Gastrocnemius medialis (tissue), 4 donors: Measurements from ENCODE around the gene OR13H1. TPM values are rescaled to one million over a fixed set of nuclear protein-coding genes. Genes with fewer than 3 reads are reported as not detected.
"Not testable (repeated sequence)": the region's sequence is repeated elsewhere in the genome, so short reads cannot be mapped to it uniquely, and the experiment has no call there.

Source experiments
- ATAC-seq, 2 donors: fragments of 150-250 bp; one replicate each; pipeline ENCODE4 v1.9.1; 2016
- DNase-seq, 2 donors: peaks; one replicate each; pipeline ENCODE4 v3.0.0-alpha.2; 2019
- H3K27ac ChIP-seq, 4 donors: fragments of 200-600 bp; sonication (generic); 1 replicate in 1 of 4; 2 replicates in 3 of 4; pipeline ENCODE4 v1.5.1; 2016 to 2018; ENCODE audit warnings: mild to moderate bottlenecking in 2 of 4, moderate library complexity in 1 of 4
- H3K27me3 ChIP-seq, 3 donors: fragments of 200-600 bp; sonication (generic) in 2 of 3; 1 replicate in 1 of 3; 2 replicates in 2 of 3; pipeline versions ENCODE4 v1.5.1 to v1.6.0; 2016 to 2019; ENCODE audit warnings: mild to moderate bottlenecking in 1 of 3, moderate library complexity in 1 of 3
- H3K36me3 ChIP-seq, 2 donors: fragments of 200-600 bp; sonication (generic) in 1 of 2; one replicate each; pipeline ENCODE4 v1.5.1; 2017 to 2018
- H3K4me1 ChIP-seq, 2 donors: fragments of 200-600 bp; sonication (generic) in 1 of 2; one replicate each; pipeline ENCODE4 v1.5.1; 2016 to 2017; ENCODE audit warnings: mild to moderate bottlenecking in 2 of 2
- H3K4me3 ChIP-seq, 4 donors: fragments of 200-600 bp; sonication (generic) in 3 of 4; 1 replicate in 1 of 4; 2 replicates in 3 of 4; pipeline ENCODE4 v1.5.1; 2016 to 2019; ENCODE audit warnings: mild to moderate bottlenecking in 2 of 4
- H3K9me3 ChIP-seq, 3 donors: fragments of 200-600 bp; sonication (generic) in 2 of 3; 1 replicate in 1 of 3; 2 replicates in 2 of 3; pipeline ENCODE4 v1.5.1; 2016 to 2019
- POLR2A ChIP-seq, 2 donors: fragments of 450-650 bp; IDR thresholded peaks; one replicate each; pipeline ENCODE4 v1.6.1; 2017; ENCODE audit warnings: antibody characterized with exemption in 2 of 2, mild to moderate bottlenecking in 2 of 2, moderate library complexity in 2 of 2
- in situ Hi-C, 4 donors: fragments of 200-750 bp; cut with MboI; loops; one replicate each; pipeline versions ENCODE4 v1.15.0 to v1.8.0; 2017; ENCODE audit warnings: low sequenced_read_pairs in 4 of 4
- intact Hi-C: fragments of 100-400 bp; cut with DNase I; formaldehyde crosslinking; loops from one replicate; pipeline ENCODE4 v1.15.1; 2023; ENCODE audit warnings: low total_unique reads
- total RNA-seq, 4 donors: library from RNA; depleted of rRNA; stranded (reverse); fragments of >200 nt; gene quantifications; one replicate each; pipeline versions ENCODE4 v1.1.0 to v1.2.3, GENCODE V29; 2016
- TF ChIP-seq, protein P1 (sequence below), 5 experiments: fragments of 450-650 bp in 3 of 5; fragments of 200-600 bp in 2 of 5; sonication (generic) in 2 of 5; IDR thresholded peaks in 4 of 5; conservative IDR thresholded peaks in 1 of 5; 1 replicate in 4 of 5; 2 replicates in 1 of 5; pipeline ENCODE4 v1.5.1; 2016 to 2019; ENCODE audit warnings: antibody characterized with exemption in 5 of 5, mild to moderate bottlenecking in 3 of 5, moderate library complexity in 3 of 5

OR13H1 gene
- total RNA-seq, 4 donors from 2014 or later, result not detected

- Histone ChIP-seq H3K27me3 (no peaks in the 10 kb centered on the region), H3K4me3 (no peak overlapping the region), H3K4me1 (no peaks in the 10 kb centered on the region), H3K27ac (no peak overlapping the region), H3K36me3 (no peaks in the 10 kb centered on the region), H3K9me3 (no peaks in the 10 kb centered on the region)
- in situ Hi-C loops, result no loop called here
- TF ChIP-seq, protein P1, sequence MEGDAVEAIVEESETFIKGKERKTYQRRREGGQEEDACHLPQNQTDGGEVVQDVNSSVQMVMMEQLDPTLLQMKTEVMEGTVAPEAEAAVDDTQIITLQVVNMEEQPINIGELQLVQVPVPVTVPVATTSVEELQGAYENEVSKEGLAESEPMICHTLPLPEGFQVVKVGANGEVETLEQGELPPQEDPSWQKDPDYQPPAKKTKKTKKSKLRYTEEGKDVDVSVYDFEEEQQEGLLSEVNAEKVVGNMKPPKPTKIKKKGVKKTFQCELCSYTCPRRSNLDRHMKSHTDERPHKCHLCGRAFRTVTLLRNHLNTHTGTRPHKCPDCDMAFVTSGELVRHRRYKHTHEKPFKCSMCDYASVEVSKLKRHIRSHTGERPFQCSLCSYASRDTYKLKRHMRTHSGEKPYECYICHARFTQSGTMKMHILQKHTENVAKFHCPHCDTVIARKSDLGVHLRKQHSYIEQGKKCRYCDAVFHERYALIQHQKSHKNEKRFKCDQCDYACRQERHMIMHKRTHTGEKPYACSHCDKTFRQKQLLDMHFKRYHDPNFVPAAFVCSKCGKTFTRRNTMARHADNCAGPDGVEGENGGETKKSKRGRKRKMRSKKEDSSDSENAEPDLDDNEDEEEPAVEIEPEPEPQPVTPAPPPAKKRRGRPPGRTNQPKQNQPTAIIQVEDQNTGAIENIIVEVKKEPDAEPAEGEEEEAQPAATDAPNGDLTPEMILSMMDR (IDR thresholded peaks at IDR 0.05 in 4 of 5, conservative IDR thresholded peaks at IDR 0.05 in 1 of 5), result no peak
- TF ChIP-seq POLR2A (IDR thresholded peaks at IDR 0.05), result no peak
- no peak for ATAC-seq
- DNase-seq, result no peak
- intact Hi-C loops, result no loop called here
Observed at GRCh38 chrX:131571348-131571747, 27.5 kb downstream of the OR13H1 start.

DNA sequence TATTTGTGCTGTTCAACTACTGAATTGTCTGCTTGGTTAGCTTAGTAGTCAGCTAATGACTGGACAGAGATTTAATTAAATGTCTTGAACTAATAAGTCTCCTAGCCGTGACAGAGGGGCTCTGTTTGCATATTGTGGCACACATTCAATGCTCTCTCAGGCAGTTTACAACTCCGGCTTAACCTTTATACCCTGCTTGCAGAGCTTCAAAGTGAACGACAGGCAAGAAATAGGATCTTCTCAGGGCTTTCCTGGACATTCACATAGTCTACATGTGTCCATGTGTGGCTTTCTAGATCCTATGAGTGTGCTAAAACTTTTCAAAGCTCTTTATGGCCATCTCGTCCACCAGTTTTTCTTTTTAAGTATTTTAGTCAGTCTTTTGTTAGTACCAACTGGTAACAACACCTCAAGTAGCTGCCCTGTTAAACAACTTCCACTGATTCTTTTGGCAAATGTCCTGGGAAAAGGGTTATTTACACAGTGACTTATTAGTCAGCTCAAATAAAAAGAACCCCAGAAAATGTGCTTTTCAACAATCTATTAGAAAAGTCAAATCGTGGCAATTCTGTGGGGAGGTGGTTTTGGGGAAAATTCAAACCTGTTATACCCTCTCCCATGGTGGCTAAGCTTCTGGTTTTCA, 28.6 kb downstream of the OR13H1 start:
- Histone ChIP-seq H3K9me3 (no peaks in the 10 kb centered on the region), H3K27ac (no peak overlapping the region), H3K4me3 (no peak overlapping the region), H3K4me1 (no peaks in the 10 kb centered on the region), H3K36me3 (no peaks in the 10 kb centered on the region), H3K27me3 (no peaks in the 10 kb centered on the region)
- in situ Hi-C loops, result no loop called here
- ATAC-seq, result no peak
- intact Hi-C loops, result no loop called here
- TF ChIP-seq POLR2A (IDR thresholded peaks at IDR 0.05), result no peak
- TF ChIP-seq, protein P1 (IDR thresholded peaks at IDR 0.05 in 4 of 5, conservative IDR thresholded peaks at IDR 0.05 in 1 of 5), result no peak
- DNase-seq, result no peak

- H3K4me1 ChIP-seq, result no peaks in the 10 kb centered on the region
- intact Hi-C loops, result no loop called here
- DNase-seq (no peak), ATAC-seq (no peak)
- no peaks in the 10 kb centered on the region for H3K9me3 ChIP-seq
- no peaks in the 10 kb centered on the region for H3K36me3 ChIP-seq
- H3K27ac ChIP-seq, result no peak overlapping the region
- H3K4me3 ChIP-seq, result no peak overlapping the region
- no peak for TF ChIP-seq POLR2A (IDR thresholded peaks at IDR 0.05)
- TF ChIP-seq, protein P1 (IDR thresholded peaks at IDR 0.05 in 4 of 5, conservative IDR thresholded peaks at IDR 0.05 in 1 of 5), result no peak
- in situ Hi-C loops, result no loop called here
- no peaks in the 10 kb centered on the region for H3K27me3 ChIP-seq
Observed at GRCh38 chrX:131577413-131577812, 33.5 kb downstream of the OR13H1 start.

DNA sequence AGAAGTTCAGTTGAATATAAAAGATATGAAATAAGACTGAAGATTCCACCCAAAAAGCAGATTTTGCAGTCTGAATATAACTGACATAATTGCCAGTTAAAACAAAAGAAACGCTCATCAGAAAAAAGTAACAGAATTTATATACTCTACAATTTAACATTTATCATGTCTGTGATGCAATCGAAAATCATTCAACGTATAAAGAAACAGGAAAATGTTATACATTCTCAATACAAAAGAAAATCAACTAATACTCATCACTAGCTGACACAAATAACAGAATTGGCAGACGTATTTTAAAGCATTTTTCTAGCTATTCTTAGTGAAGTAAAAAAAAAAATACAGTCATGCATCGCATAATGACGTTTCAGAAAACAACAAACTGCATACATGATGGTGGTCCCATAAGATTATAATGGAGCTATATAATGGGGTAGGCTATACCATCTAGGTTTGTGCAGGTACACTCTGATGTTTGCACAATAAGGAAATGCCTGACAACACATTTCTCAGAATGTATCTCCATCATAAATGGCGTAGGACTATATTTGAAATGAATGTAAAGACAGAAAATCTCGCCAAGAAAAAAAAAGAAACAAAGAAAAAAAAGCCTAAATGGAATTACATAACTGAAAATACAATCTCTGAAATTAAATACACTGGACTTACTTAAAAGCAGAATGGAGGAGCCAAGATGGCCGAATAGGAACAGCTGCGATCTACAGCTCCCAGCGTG, 34.3 kb downstream of the OR13H1 start:
- DNase-seq, result no peak
- Histone ChIP-seq H3K27me3 (no peaks in the 10 kb centered on the region), H3K27ac (no peak overlapping the region), H3K36me3 (no peaks in the 10 kb centered on the region), H3K4me1 (no peaks in the 10 kb centered on the region), H3K4me3 (no peak overlapping the region), H3K9me3 (no peaks in the 10 kb centered on the region)
- TF ChIP-seq, protein P1 (IDR thresholded peaks at IDR 0.05 in 4 of 5, conservative IDR thresholded peaks at IDR 0.05 in 1 of 5), result no peak
- no peak for TF ChIP-seq POLR2A (IDR thresholded peaks at IDR 0.05)
- ATAC-seq, result no peak
- intact Hi-C loops (no loop called here), in situ Hi-C loops (no loop called here)

- H3K9me3 ChIP-seq, H3K36me3 ChIP-seq, H3K27ac ChIP-seq, ATAC-seq, H3K4me1 ChIP-seq, intact Hi-C loops, in situ Hi-C loops, DNase-seq, H3K27me3 ChIP-seq, H3K4me3 ChIP-seq: not testable (repeated sequence)
Observed at GRCh38 chrX:131578735-131579367, 35.0 kb downstream of the OR13H1 start.
